Peyer's patch (tissue), 4 donors: ENCODE data around the gene CSRP2.

Experiments
- CTCF ChIP-seq, 6 experiments: fragments of 450-650 bp in 4 of 6; fragments of 200-600 bp in 2 of 6; sonication (generic) in 1 of 6; IDR thresholded peaks; one replicate each; pipeline ENCODE4 v1.5.1; 2017 to 2019; ENCODE audit warnings: antibody characterized with exemption in 6 of 6, mild to moderate bottlenecking in 3 of 6, moderate library complexity in 1 of 6
- POLR2A ChIP-seq, 2 donors: fragments of 450-650 bp; IDR thresholded peaks; one replicate each; pipeline ENCODE4 v1.5.1; 2017; ENCODE audit warnings: antibody characterized with exemption in 2 of 2, mild to moderate bottlenecking in 2 of 2, moderate library complexity in 2 of 2

- TF ChIP-seq CTCF (IDR thresholded peaks at IDR 0.05) (no peak), POLR2A (IDR thresholded peaks at IDR 0.05) (no peak)
Observed at GRCh38 chr12:76914102-76914859, 35.5 kb upstream of the CSRP2 start.
